ENCODE data around the gene POLR3A.

POLR3A gene

GRCh38 chr10:77981281-77981680 lies 48.0 kb downstream of the POLR3A start:
- Histone ChIP-seq H3K27ac (ENCODE audit: poor library complexity, severe bottlenecking) (no peak overlapping the region), H3K4me3 (ENCODE audit: severe bottlenecking) (no peak overlapping the region), H3K36me3 (ENCODE audit: low read depth) (peaks cover 95% of the 10 kb centered on the region), H3K27me3 (ENCODE audit: insufficient read depth, poor library complexity, severe bottlenecking) (no peaks in the 10 kb centered on the region), H3K9me3 (ENCODE audit: severe bottlenecking) (no peaks in the 10 kb centered on the region), H3K4me1 (ENCODE audit: insufficient read depth, poor library complexity, severe bottlenecking) (no peaks in the 10 kb centered on the region)
- TF ChIP-seq CTCF (IDR thresholded peaks at IDR 0.05; ENCODE audit: poor library complexity, severe bottlenecking): no peak
- DNase-seq (ENCODE audit: low spot score) (no peak), ATAC-seq (ENCODE audit: low read depth) (no peak)

DNA sequence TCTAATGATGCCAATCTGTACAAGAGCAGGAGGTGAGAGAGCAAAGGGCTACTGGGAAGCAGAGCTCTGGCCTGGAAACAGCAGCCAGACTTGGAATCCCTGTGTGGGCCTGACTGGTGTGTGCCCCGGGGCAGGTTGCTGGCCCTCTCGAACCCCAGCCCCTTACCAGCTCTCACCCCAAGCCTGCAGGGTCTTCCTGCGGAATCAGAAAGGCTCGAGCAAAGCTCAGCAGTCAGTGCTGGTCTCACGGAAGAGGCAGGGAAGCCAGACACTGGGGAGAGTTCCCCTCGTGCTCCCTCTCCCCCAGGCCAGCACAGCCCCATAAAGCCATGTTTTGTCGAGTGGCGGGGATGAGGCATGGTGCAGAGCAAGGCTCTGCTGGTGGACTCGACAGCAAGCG lies 50.1 kb downstream of the POLR3A start:
- ATAC-seq (ENCODE audit: low read depth): no peak
- DNase-seq (ENCODE audit: low spot score): no peak
- Histone ChIP-seq H3K27me3 (ENCODE audit: insufficient read depth, poor library complexity, severe bottlenecking) (no peaks in the 10 kb centered on the region), H3K4me3 (ENCODE audit: severe bottlenecking) (no peak overlapping the region), H3K36me3 (ENCODE audit: low read depth) (peaks cover 78% of the 10 kb centered on the region), H3K9me3 (ENCODE audit: severe bottlenecking) (no peaks in the 10 kb centered on the region), H3K27ac (ENCODE audit: poor library complexity, severe bottlenecking) (no peak overlapping the region), H3K4me1 (ENCODE audit: insufficient read depth, poor library complexity, severe bottlenecking) (no peaks in the 10 kb centered on the region)
- TF ChIP-seq CTCF (IDR thresholded peaks at IDR 0.05; ENCODE audit: poor library complexity, severe bottlenecking): no peak

- H3K27me3 ChIP-seq (ENCODE audit: insufficient read depth, poor library complexity, severe bottlenecking): no peaks in the 10 kb centered on the region
- H3K9me3 ChIP-seq (ENCODE audit: severe bottlenecking): no peaks in the 10 kb centered on the region
- H3K36me3 ChIP-seq (ENCODE audit: low read depth): peaks cover 70% of the 10 kb centered on the region
- ATAC-seq (ENCODE audit: low read depth) (no peak), DNase-seq (ENCODE audit: low spot score) (no peak)
- H3K4me3 ChIP-seq (ENCODE audit: severe bottlenecking): no peak overlapping the region
- no peak overlapping the region for H3K27ac ChIP-seq (ENCODE audit: poor library complexity, severe bottlenecking)
- TF ChIP-seq CTCF (IDR thresholded peaks at IDR 0.05; ENCODE audit: poor library complexity, severe bottlenecking): no peak
- H3K4me1 ChIP-seq (ENCODE audit: insufficient read depth, poor library complexity, severe bottlenecking): no peaks in the 10 kb centered on the region
Observed at GRCh38 chr10:77978360-77978759, 51.0 kb downstream of the POLR3A start.

GRCh38 chr10:77977934-77978333 lies 51.4 kb downstream of the POLR3A start:
- H3K4me1 ChIP-seq (ENCODE audit: insufficient read depth, poor library complexity, severe bottlenecking): no peaks in the 10 kb centered on the region
- TF ChIP-seq CTCF (IDR thresholded peaks at IDR 0.05; ENCODE audit: poor library complexity, severe bottlenecking): no peak
- no peak overlapping the region for H3K4me3 ChIP-seq (ENCODE audit: severe bottlenecking)
- H3K27ac ChIP-seq (ENCODE audit: poor library complexity, severe bottlenecking): no peak overlapping the region
- no peak for DNase-seq (ENCODE audit: low spot score)
- peaks cover 66% of the 10 kb centered on the region for H3K36me3 ChIP-seq (ENCODE audit: low read depth)
- ATAC-seq (ENCODE audit: low read depth): no peak
- no peaks in the 10 kb centered on the region for H3K9me3 ChIP-seq (ENCODE audit: severe bottlenecking)
- no peaks in the 10 kb centered on the region for H3K27me3 ChIP-seq (ENCODE audit: insufficient read depth, poor library complexity, severe bottlenecking)

- Histone ChIP-seq H3K9me3 (ENCODE audit: severe bottlenecking) (no peaks in the 10 kb centered on the region), H3K4me3 (ENCODE audit: severe bottlenecking) (no peak overlapping the region), H3K36me3 (ENCODE audit: low read depth) (peaks cover 56% of the 10 kb centered on the region), H3K27me3 (ENCODE audit: insufficient read depth, poor library complexity, severe bottlenecking) (no peaks in the 10 kb centered on the region), H3K4me1 (ENCODE audit: insufficient read depth, poor library complexity, severe bottlenecking) (no peaks in the 10 kb centered on the region), H3K27ac (ENCODE audit: poor library complexity, severe bottlenecking) (no peak overlapping the region)
- no peak for DNase-seq (ENCODE audit: low spot score)
- ATAC-seq (ENCODE audit: low read depth): no peak
- TF ChIP-seq CTCF (IDR thresholded peaks at IDR 0.05; ENCODE audit: poor library complexity, severe bottlenecking): no peak
Observed at GRCh38 chr10:77977016-77977415, 52.3 kb downstream of the POLR3A start.
